K562 (cell line): ENCODE data around the gene CDKN2C. TPM values are rescaled to one million over a fixed set of nuclear protein-coding genes. Genes with fewer than 3 reads are reported as not detected.
A peak's percentile ranks its signal among the peaks of the same experiment; 100 is the strongest.

Experiments
- AFF1 ChIP-seq, 2 experiments: fragments of 450-650 bp; IDR thresholded peaks; 2 replicates each; pipeline ENCODE4 v1.6.1; 2018; ENCODE audit warnings: mild to moderate bottlenecking in 2 of 2, low read depth in 1 of 2; ENCODE audit not compliant: partially characterized antibody in 2 of 2
- CEBPB ChIP-seq: fragments of 450-650 bp; IDR thresholded peaks from 2 replicates; pipeline ENCODE4 v1.6.1; 2016; ENCODE audit warnings: missing genetic modification characterization, missing compliant biosample characterization
- CTCF ChIP-seq, 3 experiments: IDR thresholded peaks in 2 of 3; conservative IDR thresholded peaks in 1 of 3; 2 replicates each; pipeline ENCODE4 v1.5.1; 2011 to 2012; ENCODE audit warnings: low read length in 3 of 3, mild to moderate bottlenecking in 3 of 3, control low read depth in 2 of 3, improper control_type of control experiment in 1 of 3, inconsistent platforms in 1 of 3, low read depth in 1 of 3, mixed read lengths in 1 of 3, moderate library complexity in 1 of 3; ENCODE audit not compliant: insufficient read depth in 2 of 3
- FIP1L1 ChIP-seq: fragments of 200-400 bp; formaldehyde crosslinking; IDR thresholded peaks from 2 replicates; pipeline ENCODE4 v1.6.1; 2018; ENCODE audit warnings: mild to moderate bottlenecking, low read depth, low read length; ENCODE audit not compliant: poor library complexity, severe bottlenecking
- FOXJ3 ChIP-seq: sonication (generic); formaldehyde crosslinking; IDR thresholded peaks from 2 replicates; pipeline ENCODE4 v1.4.0; 2020; ENCODE audit warnings: mild to moderate bottlenecking, missing genetic modification reagents
- GABPB2 ChIP-seq: fragments of 250-450 bp; sonication (Bioruptor Pico); conservative IDR thresholded peaks from 2 replicates; pipeline ENCODE4 v1.5.1; 2021; ENCODE audit warnings: mild to moderate bottlenecking
- HEY1 ChIP-seq: fragments of 250-450 bp; sonication (Bioruptor Pico); IDR thresholded peaks from 2 replicates; pipeline ENCODE4 v1.5.0; 2020; ENCODE audit warnings: mild to moderate bottlenecking, moderate library complexity, borderline replicate concordance
- HNRNPLL ChIP-seq: fragments of 200-400 bp; formaldehyde crosslinking; IDR thresholded peaks from 2 replicates; pipeline ENCODE4 v1.6.1; 2017; ENCODE audit warnings: low read length, low read depth, mild to moderate bottlenecking; ENCODE audit not compliant: poor library complexity, severe bottlenecking
- MCM7 ChIP-seq, 2 experiments: fragments of 450-650 bp; IDR thresholded peaks; 2 replicates each; pipeline ENCODE4 v1.6.1; 2016 to 2018
- PML ChIP-seq: IDR thresholded peaks from 2 replicates; pipeline ENCODE4 v1.6.1; 2012; ENCODE audit warnings: low read length, inconsistent platforms
- POLR2B ChIP-seq: fragments of 450-650 bp; IDR thresholded peaks from 2 replicates; pipeline ENCODE4 v1.6.1; 2018; ENCODE audit warnings: low read depth; ENCODE audit not compliant: partially characterized antibody
- PRMT5 ChIP-seq: sonication (generic); formaldehyde crosslinking; IDR thresholded peaks from 2 replicates; pipeline ENCODE4 v1.5.0; 2020; ENCODE audit warnings: missing genetic modification reagents
- SFPQ ChIP-seq: fragments of 200-400 bp; formaldehyde crosslinking; IDR thresholded peaks from 2 replicates; pipeline ENCODE4 v1.6.1; 2017; ENCODE audit warnings: mild to moderate bottlenecking, low read depth, low read length, moderate library complexity
- SPI1 ChIP-seq: IDR thresholded peaks from 2 replicates; pipeline ENCODE4 v1.6.1; 2011; ENCODE audit warnings: low read depth, low read length, control low read depth, borderline replicate concordance
- VEZF1 ChIP-seq: fragments of 200-800 bp; sonication (Bioruptor generic); IDR thresholded peaks from 2 replicates; pipeline ENCODE4 v1.6.1; 2017; ENCODE audit warnings: missing genetic modification characterization, missing compliant biosample characterization
- ZNF133 ChIP-seq: fragments of 250-450 bp; sonication (Bioruptor Pico); IDR thresholded peaks from 2 replicates; pipeline ENCODE4 v1.4.0; 2020; ENCODE audit warnings: mild to moderate bottlenecking
- ZSCAN32 ChIP-seq: fragments of 450-650 bp; formaldehyde crosslinking; IDR thresholded peaks from 2 replicates; pipeline ENCODE4 v1.4.0; 2020; ENCODE audit warnings: mild to moderate bottlenecking, moderate library complexity
- polyA plus RNA-seq, 8 experiments: library from polyadenylated mRNA; depleted of rRNA in 4 of 8; stranded (reverse) in 5 of 8; unstranded in 3 of 8; fragments of >200 nt; fragmentation: Nextera tagmentation in 2 of 8; fragmentation: Illumina TruSeq in 1 of 8; extraction: Ambion mirVana in 2 of 8; extraction: Trizol in 1 of 8; gene quantifications; 2 replicates each; pipeline versions ENCODE4 v1.2.1 to v1.2.3, GENCODE V29; 2011 to 2014; ENCODE audit warnings: inconsistent platforms in 1 of 8, missing spikeins in 1 of 8
- total RNA-seq, 7 experiments: library from RNA; depleted of rRNA in 6 of 7; stranded (reverse); fragments of >200 nt in 6 of 7; fragmentation: Illumina TruSeq in 2 of 7; extraction: Trizol in 2 of 7; gene quantifications; 2 replicates each; pipeline versions ENCODE4 v1.2.1 to v1.2.3, GENCODE V29; 2011 to 2021; ENCODE audit warnings: low replicate concordance in 1 of 7

The CDKN2C gene
- total and polyA plus RNA-seq, 9 of the 15 experiments (the other 6 are each of a cell fraction or from before 2014, with no cell fraction given): 11.9 to 74.3 (median 45.9) TPM

GRCh38 chr1:50978852-50979781 is 9.1 kb downstream of the CDKN2C start (continued):
- no peak for TF ChIP-seq SPI1
- no peak for TF ChIP-seq GABPB2 (CRISPR knock-in tag)
- TF ChIP-seq AFF1 (IDR thresholded peaks at IDR 0.05; ENCODE audit: low read depth in 1 of 2, partially characterized antibody in 2 of 2): peak; percentile 75 to 78
- no peak for TF ChIP-seq ZSCAN32
- no peak for TF ChIP-seq HNRNPLL
- peak; percentile 36; the same call in 1 of the 2 replicates for TF ChIP-seq PML
- no peak for TF ChIP-seq ZNF133 (CRISPR knock-in tag)
- no peak for TF ChIP-seq CEBPB (tag)
- TF ChIP-seq FIP1L1: no peak
- no peak for TF ChIP-seq POLR2B
- no peak for TF ChIP-seq PRMT5 (CRISPR knock-in tag)
- no peak for TF ChIP-seq FOXJ3 (CRISPR knock-in tag)
- TF ChIP-seq CTCF (IDR thresholded peaks at IDR 0.05 in 2 of 3, conservative IDR thresholded peaks at IDR 0.05 in 1 of 3; ENCODE audit: insufficient read depth in 2 of 3, low read depth in 1 of 3, low read length in 3 of 3): no peak
- 0 out of 4 replicates have a peak, but pooled peaks of 1 of the 2 experiments have one; percentile 70 for TF ChIP-seq MCM7 (IDR thresholded peaks at IDR 0.05)
- TF ChIP-seq SFPQ: no peak
- TF ChIP-seq VEZF1 (CRISPR knock-in tag): no peak
- no peak for TF ChIP-seq HEY1 (CRISPR knock-in tag)
